GM23338 (cell line): Measurements from ENCODE around the gene INPP4B. TPM values are rescaled to one million over a fixed set of nuclear protein-coding genes. Genes with fewer than 3 reads are reported as not detected.

ENCODE experiments used
- ATAC-seq: fragments of 200-7000 bp; cut with Tn5 transposase; 3 replicates; pipeline ENCODE4 v1.9.1; 2020
- DNase-seq: peaks from one replicate; pipeline ENCODE4 v3.0.0-alpha.2; 2015; ENCODE audit warnings: low spot score
- H2AFZ ChIP-seq: fragments of 200-600 bp; sonication (generic); 2 replicates; pipeline ENCODE4 v1.8.0; 2016; ENCODE audit warnings: antibody characterized with exemption, mild to moderate bottlenecking, moderate library complexity
- H3F3A ChIP-seq: fragments of 200-600 bp; sonication (generic); replicated peaks from 2 replicates; pipeline ENCODE4 v1.8.0; 2017; ENCODE audit warnings: antibody characterized with exemption, mixed run types, low read depth
- H3K27ac ChIP-seq: fragments of 200-600 bp; sonication (generic); 2 replicates; pipeline ENCODE4 v1.6.1; 2016; ENCODE audit warnings: low read depth
- H3K27me3 ChIP-seq: fragments of 200-600 bp; sonication (generic); 2 replicates; pipeline ENCODE4 v1.8.0; 2016; ENCODE audit warnings: mild to moderate bottlenecking, mixed run types, moderate library complexity; ENCODE audit not compliant: insufficient read depth
- H3K36me3 ChIP-seq: fragments of 200-600 bp; sonication (generic); 2 replicates; pipeline ENCODE4 v1.8.0; 2016; ENCODE audit warnings: mild to moderate bottlenecking; ENCODE audit not compliant: insufficient read depth
- H3K4me1 ChIP-seq: fragments of 200-600 bp; sonication (generic); 2 replicates; pipeline ENCODE4 v1.8.0; 2016; ENCODE audit warnings: mild to moderate bottlenecking, moderate library complexity; ENCODE audit not compliant: insufficient read depth
- H3K4me2 ChIP-seq: fragments of 200-600 bp; sonication (generic); 2 replicates; pipeline ENCODE4 v1.7.1; 2017; ENCODE audit warnings: mixed run types
- H3K4me3 ChIP-seq: fragments of 200-600 bp; sonication (generic); 2 replicates; pipeline ENCODE4 v1.6.1; 2016; ENCODE audit warnings: mixed run types
- H3K79me2 ChIP-seq: fragments of 200-600 bp; sonication (generic); replicated peaks from 2 replicates; pipeline ENCODE4 v1.8.0; 2017; ENCODE audit warnings: mild to moderate bottlenecking; ENCODE audit not compliant: insufficient read depth
- H3K9me2 ChIP-seq: fragments of 200-600 bp; sonication (generic); 2 replicates; pipeline ENCODE4 v1.8.0; 2017; ENCODE audit not compliant: insufficient read depth
- H4K20me1 ChIP-seq: fragments of 200-600 bp; sonication (generic); replicated peaks from 2 replicates; pipeline ENCODE4 v1.8.0; 2017; ENCODE audit warnings: mild to moderate bottlenecking; ENCODE audit not compliant: insufficient read depth
- H3K27ac Mint-ChIP-seq: 2 replicates; pipeline ENCODE4 v1.8.0; 2020; ENCODE audit warnings: inconsistent platforms, mild to moderate bottlenecking, moderate library complexity, mixed read lengths
- H3K27me3 Mint-ChIP-seq: 3 replicates; pipeline ENCODE4 v1.8.0; 2022; ENCODE audit warnings: low read depth, mild to moderate bottlenecking, moderate library complexity, mixed read lengths, inconsistent platforms; ENCODE audit not compliant: insufficient read depth, poor library complexity
- H3K36me3 Mint-ChIP-seq: 3 replicates; pipeline ENCODE4 v1.8.0; 2021; ENCODE audit warnings: low read depth, mild to moderate bottlenecking, inconsistent platforms, moderate library complexity, mixed read lengths
- H3K4me1 Mint-ChIP-seq: 3 replicates; pipeline ENCODE4 v1.8.0; 2020; ENCODE audit warnings: mild to moderate bottlenecking, inconsistent platforms, mixed read lengths
- H3K4me3 Mint-ChIP-seq: 3 replicates; pipeline ENCODE4 v1.8.0; 2021; ENCODE audit warnings: moderate library complexity, mild to moderate bottlenecking, inconsistent platforms, mixed read lengths
- H3K9me3 Mint-ChIP-seq: 3 replicates; pipeline ENCODE4 v1.8.0; 2020; ENCODE audit warnings: moderate library complexity, mild to moderate bottlenecking, inconsistent platforms, mixed read lengths
- CREB1 ChIP-seq: fragments of 250-450 bp; sonication (Bioruptor Pico); IDR thresholded peaks from 2 replicates; pipeline ENCODE4 v1.5.0; 2020; ENCODE audit warnings: low read depth, mild to moderate bottlenecking, moderate library complexity
- EZH2phosphoT487 ChIP-seq: fragments of 200-600 bp; sonication (generic); IDR thresholded peaks from one replicate; pipeline ENCODE4 v1.8.1; 2018; ENCODE audit warnings: antibody characterized with exemption; ENCODE audit not compliant: unreplicated experiment
- POLR2AphosphoS5 ChIP-seq: IDR thresholded peaks from 2 replicates; pipeline ENCODE4 v1.6.1; 2016; ENCODE audit warnings: antibody characterized with exemption, low read depth
- ZNF114 ChIP-seq: fragments of 250-450 bp; sonication (Bioruptor Pico); IDR thresholded peaks from 2 replicates; pipeline ENCODE4 v1.5.0; 2020; ENCODE audit warnings: mild to moderate bottlenecking, moderate library complexity
- ZNF331 ChIP-seq: fragments of 250-450 bp; sonication (Bioruptor Pico); IDR thresholded peaks from 2 replicates; pipeline ENCODE4 v1.5.0; 2020; ENCODE audit warnings: low read depth, mild to moderate bottlenecking, moderate library complexity
- polyA plus RNA-seq: library from polyadenylated mRNA; unstranded; fragments of >200 nt; fragmentation: Nextera tagmentation; extraction: Ambion mirVana; gene quantifications from 2 replicates; pipeline ENCODE4 v1.2.1, GENCODE V29; 2016
- total RNA-seq: library from RNA; depleted of rRNA; stranded (reverse); fragments of >200 nt; shearing (Covaris generic); gene quantifications from 2 replicates; pipeline ENCODE4 v1.2.3, GENCODE V29; 2014
- TF ChIP-seq, protein P1 (sequence below), 2 experiments: fragments of 200-600 bp in 1 of 2; sonication (generic) in 1 of 2; conservative IDR thresholded peaks; 2 replicates each; pipeline versions ENCODE4 v1.5.1 to v1.6.1; 2016 to 2017; ENCODE audit warnings: antibody characterized with exemption in 2 of 2, low read depth in 2 of 2, mild to moderate bottlenecking in 2 of 2, moderate library complexity in 1 of 2
- TF ChIP-seq, protein P2 (sequence below): IDR thresholded peaks from 2 replicates; pipeline ENCODE4 v1.6.1; 2016; ENCODE audit warnings: antibody characterized with exemption
- TF ChIP-seq, protein P3 (sequence below): IDR thresholded peaks from one replicate; pipeline ENCODE4 v1.6.1; 2018; ENCODE audit warnings: antibody characterized with exemption; ENCODE audit not compliant: unreplicated experiment

Gene INPP4B
- total and polyA plus RNA-seq, 2 experiments from 2014 or later, result 0.11 to 0.14 TPM

GRCh38 chr4:142815834-142816233 lies 30.3 kb downstream of the INPP4B start (continued):
- TF ChIP-seq, protein P1, sequence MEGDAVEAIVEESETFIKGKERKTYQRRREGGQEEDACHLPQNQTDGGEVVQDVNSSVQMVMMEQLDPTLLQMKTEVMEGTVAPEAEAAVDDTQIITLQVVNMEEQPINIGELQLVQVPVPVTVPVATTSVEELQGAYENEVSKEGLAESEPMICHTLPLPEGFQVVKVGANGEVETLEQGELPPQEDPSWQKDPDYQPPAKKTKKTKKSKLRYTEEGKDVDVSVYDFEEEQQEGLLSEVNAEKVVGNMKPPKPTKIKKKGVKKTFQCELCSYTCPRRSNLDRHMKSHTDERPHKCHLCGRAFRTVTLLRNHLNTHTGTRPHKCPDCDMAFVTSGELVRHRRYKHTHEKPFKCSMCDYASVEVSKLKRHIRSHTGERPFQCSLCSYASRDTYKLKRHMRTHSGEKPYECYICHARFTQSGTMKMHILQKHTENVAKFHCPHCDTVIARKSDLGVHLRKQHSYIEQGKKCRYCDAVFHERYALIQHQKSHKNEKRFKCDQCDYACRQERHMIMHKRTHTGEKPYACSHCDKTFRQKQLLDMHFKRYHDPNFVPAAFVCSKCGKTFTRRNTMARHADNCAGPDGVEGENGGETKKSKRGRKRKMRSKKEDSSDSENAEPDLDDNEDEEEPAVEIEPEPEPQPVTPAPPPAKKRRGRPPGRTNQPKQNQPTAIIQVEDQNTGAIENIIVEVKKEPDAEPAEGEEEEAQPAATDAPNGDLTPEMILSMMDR (conservative IDR thresholded peaks at IDR 0.05; ENCODE audit: low read depth in 2 of 2), result no peak
- TF ChIP-seq, protein P2, sequence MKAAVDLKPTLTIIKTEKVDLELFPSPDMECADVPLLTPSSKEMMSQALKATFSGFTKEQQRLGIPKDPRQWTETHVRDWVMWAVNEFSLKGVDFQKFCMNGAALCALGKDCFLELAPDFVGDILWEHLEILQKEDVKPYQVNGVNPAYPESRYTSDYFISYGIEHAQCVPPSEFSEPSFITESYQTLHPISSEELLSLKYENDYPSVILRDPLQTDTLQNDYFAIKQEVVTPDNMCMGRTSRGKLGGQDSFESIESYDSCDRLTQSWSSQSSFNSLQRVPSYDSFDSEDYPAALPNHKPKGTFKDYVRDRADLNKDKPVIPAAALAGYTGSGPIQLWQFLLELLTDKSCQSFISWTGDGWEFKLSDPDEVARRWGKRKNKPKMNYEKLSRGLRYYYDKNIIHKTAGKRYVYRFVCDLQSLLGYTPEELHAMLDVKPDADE, result no peak
- TF ChIP-seq ZNF331 (CRISPR knock-in tag), result no peak
- TF ChIP-seq CREB1, result no peak
- TF ChIP-seq EZH2phosphoT487, result no peak

- no peaks in the 10 kb centered on the region for H4K20me1 ChIP-seq
- no peaks in the 10 kb centered on the region for H3K4me1 ChIP-seq
- no peaks in the 10 kb centered on the region for H3K36me3 Mint-ChIP-seq
- TF ChIP-seq, protein P2, result no peak
- no peak for TF ChIP-seq POLR2AphosphoS5
- TF ChIP-seq ZNF114, result no peak
- TF ChIP-seq ZNF331 (CRISPR knock-in tag), result no peak
- TF ChIP-seq, protein P1 (conservative IDR thresholded peaks at IDR 0.05; ENCODE audit: low read depth in 2 of 2), result no peak
- TF ChIP-seq, protein P3, sequence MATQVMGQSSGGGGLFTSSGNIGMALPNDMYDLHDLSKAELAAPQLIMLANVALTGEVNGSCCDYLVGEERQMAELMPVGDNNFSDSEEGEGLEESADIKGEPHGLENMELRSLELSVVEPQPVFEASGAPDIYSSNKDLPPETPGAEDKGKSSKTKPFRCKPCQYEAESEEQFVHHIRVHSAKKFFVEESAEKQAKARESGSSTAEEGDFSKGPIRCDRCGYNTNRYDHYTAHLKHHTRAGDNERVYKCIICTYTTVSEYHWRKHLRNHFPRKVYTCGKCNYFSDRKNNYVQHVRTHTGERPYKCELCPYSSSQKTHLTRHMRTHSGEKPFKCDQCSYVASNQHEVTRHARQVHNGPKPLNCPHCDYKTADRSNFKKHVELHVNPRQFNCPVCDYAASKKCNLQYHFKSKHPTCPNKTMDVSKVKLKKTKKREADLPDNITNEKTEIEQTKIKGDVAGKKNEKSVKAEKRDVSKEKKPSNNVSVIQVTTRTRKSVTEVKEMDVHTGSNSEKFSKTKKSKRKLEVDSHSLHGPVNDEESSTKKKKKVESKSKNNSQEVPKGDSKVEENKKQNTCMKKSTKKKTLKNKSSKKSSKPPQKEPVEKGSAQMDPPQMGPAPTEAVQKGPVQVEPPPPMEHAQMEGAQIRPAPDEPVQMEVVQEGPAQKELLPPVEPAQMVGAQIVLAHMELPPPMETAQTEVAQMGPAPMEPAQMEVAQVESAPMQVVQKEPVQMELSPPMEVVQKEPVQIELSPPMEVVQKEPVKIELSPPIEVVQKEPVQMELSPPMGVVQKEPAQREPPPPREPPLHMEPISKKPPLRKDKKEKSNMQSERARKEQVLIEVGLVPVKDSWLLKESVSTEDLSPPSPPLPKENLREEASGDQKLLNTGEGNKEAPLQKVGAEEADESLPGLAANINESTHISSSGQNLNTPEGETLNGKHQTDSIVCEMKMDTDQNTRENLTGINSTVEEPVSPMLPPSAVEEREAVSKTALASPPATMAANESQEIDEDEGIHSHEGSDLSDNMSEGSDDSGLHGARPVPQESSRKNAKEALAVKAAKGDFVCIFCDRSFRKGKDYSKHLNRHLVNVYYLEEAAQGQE, result no peak
- no peaks in the 10 kb centered on the region for H3K4me1 Mint-ChIP-seq
- no peaks in the 10 kb centered on the region for H3K27me3 ChIP-seq
- H3K9me3 Mint-ChIP-seq, result no peaks in the 10 kb centered on the region
- no peak overlapping the region for H3K4me2 ChIP-seq
- ATAC-seq (no peak), DNase-seq (no peak)
- H3K9me2 ChIP-seq, result no peaks in the 10 kb centered on the region
- H3K79me2 ChIP-seq, result no peaks in the 10 kb centered on the region
- H3K27ac Mint-ChIP-seq, result no peak overlapping the region
- no peak overlapping the region for H3K4me3 ChIP-seq
- no peak overlapping the region for H3K27ac ChIP-seq
- H3F3A ChIP-seq, result no peaks in the 10 kb centered on the region
- H3K4me3 Mint-ChIP-seq, result no peak overlapping the region
- H2AFZ ChIP-seq, result no peak overlapping the region
- no peaks in the 10 kb centered on the region for H3K36me3 ChIP-seq
- H3K27me3 Mint-ChIP-seq, result no peaks in the 10 kb centered on the region
These were observed 32.7 kb downstream of the INPP4B start for GRCh38 chr4:142813388-142813787.
